ENCODE data around the gene CBLB. TPM values are rescaled to one million over a fixed set of nuclear protein-coding genes. Genes with fewer than 3 reads are reported as not detected.

The CBLB gene
- total RNA-seq, 4 donors from 2014 or later: 154 to 177 (median 169) TPM

GRCh38 chr3:105781871-105782270 lies 86.9 kb downstream of the CBLB start:
- peaks cover 0 to 24% (median 3%) of the 10 kb centered on the region in 4 donors for H3K4me1 ChIP-seq
- no peaks in the 10 kb centered on the region for H3K27me3 ChIP-seq
- DNase-seq (ENCODE audit: low spot score in 2 of 2): no peak
- no peak overlapping the region for H3K4me3 ChIP-seq
- H3K9me3 ChIP-seq: no peaks in the 10 kb centered on the region
- H3K36me3 ChIP-seq: no peaks in the 10 kb centered on the region
- H3K27ac ChIP-seq: peak overlapping the region in 1 of 4 donors; percentile 1
- no peak for TF ChIP-seq POLR2A (IDR thresholded peaks at IDR 0.05)
- no peak for TF ChIP-seq EP300 (IDR thresholded peaks at IDR 0.05)
- no peak for TF ChIP-seq CTCF (IDR thresholded peaks at IDR 0.05)

- peaks cover 0 to 13% (median 3%) of the 10 kb centered on the region in 4 donors for H3K4me1 ChIP-seq
- H3K36me3 ChIP-seq: no peaks in the 10 kb centered on the region
- DNase-seq (ENCODE audit: low spot score in 2 of 2): no peak
- TF ChIP-seq POLR2A (IDR thresholded peaks at IDR 0.05) (no peak), CTCF (IDR thresholded peaks at IDR 0.05) (no peak), EP300 (IDR thresholded peaks at IDR 0.05) (no peak)
- WGBS, 2 donors: 81 to 89% methylated on average over 2 of the region's 2 CpGs
- no peak overlapping the region for H3K27ac ChIP-seq
- H3K4me3 ChIP-seq: no peak overlapping the region
- no peaks in the 10 kb centered on the region for H3K27me3 ChIP-seq
- no peaks in the 10 kb centered on the region for H3K9me3 ChIP-seq
Observed at GRCh38 chr3:105780107-105780506, 88.7 kb downstream of the CBLB start.

GRCh38 chr3:105775368-105775767 lies 93.4 kb downstream of the CBLB start:
- no peak overlapping the region for H3K27ac ChIP-seq
- no peak overlapping the region for H3K4me3 ChIP-seq
- 62 to 67% methylated on average over 3 of the region's 3 CpGs for WGBS, 2 donors
- no peak for DNase-seq (ENCODE audit: low spot score in 2 of 2)
- no peaks in the 10 kb centered on the region for H3K9me3 ChIP-seq
- H3K4me1 ChIP-seq: peaks cover 0 to 25% (median 3%) of the 10 kb centered on the region in 4 donors
- TF ChIP-seq CTCF (IDR thresholded peaks at IDR 0.05) (no peak), EP300 (IDR thresholded peaks at IDR 0.05) (no peak), POLR2A (IDR thresholded peaks at IDR 0.05) (no peak)
- H3K27me3 ChIP-seq: no peaks in the 10 kb centered on the region
- H3K36me3 ChIP-seq: no peaks in the 10 kb centered on the region

- no peaks in the 10 kb centered on the region for H3K9me3 ChIP-seq
- H3K4me3 ChIP-seq: no peak overlapping the region
- H3K27ac ChIP-seq: no peak overlapping the region
- no peaks in the 10 kb centered on the region for H3K27me3 ChIP-seq
- no peak for DNase-seq (ENCODE audit: low spot score in 2 of 2)
- TF ChIP-seq POLR2A (IDR thresholded peaks at IDR 0.05): no peak
- TF ChIP-seq CTCF (IDR thresholded peaks at IDR 0.05): no peak
- no peak for TF ChIP-seq EP300 (IDR thresholded peaks at IDR 0.05)
- peaks cover 0 to 19% (median 3%) of the 10 kb centered on the region in 4 donors for H3K4me1 ChIP-seq
- H3K36me3 ChIP-seq: no peaks in the 10 kb centered on the region
- WGBS, 2 donors: 72 to 77% methylated on average over 1 of the region's 1 CpG
Observed at GRCh38 chr3:105774444-105775180, 94.2 kb downstream of the CBLB start.

GRCh38 chr3:105773291-105773690 lies 95.5 kb downstream of the CBLB start:
- Histone ChIP-seq H3K27ac (no peak overlapping the region), H3K9me3 (no peaks in the 10 kb centered on the region), H3K4me3 (no peak overlapping the region), H3K4me1 (peaks cover 0 to 16% (median 4%) of the 10 kb centered on the region in 4 donors), H3K27me3 (no peaks in the 10 kb centered on the region), H3K36me3 (no peaks in the 10 kb centered on the region)
- 95 to 97% methylated on average over 5 of the region's 5 CpGs for WGBS, 2 donors
- no peak for DNase-seq (ENCODE audit: low spot score in 2 of 2)
- no peak for TF ChIP-seq CTCF (IDR thresholded peaks at IDR 0.05)
- TF ChIP-seq POLR2A (IDR thresholded peaks at IDR 0.05): no peak

Data from tibial nerve (tissue), 4 donors.